Middle frontal gyrus (tissue), 1 donor: Measurements from ENCODE around the gene G6PC1.
"Not testable (repeated sequence)": the region's sequence is repeated elsewhere in the genome, so short reads cannot be mapped to it uniquely, and the experiment has no call there.

ENCODE experiments used
- DNase-seq: peaks from one replicate; pipeline ENCODE4 v3.0.0-alpha.2; 2015; ENCODE audit warnings: low spot score; ENCODE audit errors: extremely low spot score

Gene G6PC1

DNA sequence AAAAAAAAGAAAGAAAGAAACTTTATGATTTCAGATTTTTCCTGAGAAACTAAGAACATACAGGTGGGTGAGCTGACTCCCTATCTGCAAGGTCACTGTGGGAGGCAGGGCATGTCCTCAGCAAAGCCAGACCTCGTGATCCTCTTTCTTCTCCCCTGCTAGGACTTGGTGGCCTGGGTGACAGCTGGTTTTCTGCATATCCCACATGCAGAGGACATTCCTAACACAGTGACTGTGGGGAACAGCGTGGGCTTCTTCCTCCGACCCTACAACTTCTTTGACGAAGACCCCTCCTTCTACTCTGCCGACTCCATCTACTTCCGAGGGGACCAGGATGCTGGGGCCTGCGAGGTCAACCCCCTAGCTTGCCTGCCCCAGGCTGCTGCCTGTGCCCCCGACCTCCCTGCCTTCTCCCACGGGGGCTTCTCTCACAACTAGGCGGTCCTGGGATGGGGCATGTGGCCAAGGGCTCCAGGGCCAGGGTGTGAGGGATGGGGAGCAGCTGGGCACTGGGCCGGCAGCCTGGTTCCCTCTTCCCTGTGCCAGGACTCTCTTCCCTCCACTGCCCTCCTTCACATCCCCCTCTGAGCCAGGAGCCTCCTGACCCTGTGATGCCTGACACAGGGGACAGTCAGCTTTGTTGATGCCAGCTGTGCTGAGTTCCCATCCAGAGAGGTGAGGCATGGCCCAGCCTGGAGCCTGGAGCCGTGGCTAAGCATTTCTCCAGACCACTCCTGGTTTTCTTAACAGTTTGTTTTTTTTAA, 26.5 kb upstream of the G6PC1 start:
- not testable (repeated sequence) for DNase-seq

- no peak for DNase-seq
These were observed 23.6 kb upstream of the G6PC1 start for GRCh38 chr17:42877037-42877436.

DNA sequence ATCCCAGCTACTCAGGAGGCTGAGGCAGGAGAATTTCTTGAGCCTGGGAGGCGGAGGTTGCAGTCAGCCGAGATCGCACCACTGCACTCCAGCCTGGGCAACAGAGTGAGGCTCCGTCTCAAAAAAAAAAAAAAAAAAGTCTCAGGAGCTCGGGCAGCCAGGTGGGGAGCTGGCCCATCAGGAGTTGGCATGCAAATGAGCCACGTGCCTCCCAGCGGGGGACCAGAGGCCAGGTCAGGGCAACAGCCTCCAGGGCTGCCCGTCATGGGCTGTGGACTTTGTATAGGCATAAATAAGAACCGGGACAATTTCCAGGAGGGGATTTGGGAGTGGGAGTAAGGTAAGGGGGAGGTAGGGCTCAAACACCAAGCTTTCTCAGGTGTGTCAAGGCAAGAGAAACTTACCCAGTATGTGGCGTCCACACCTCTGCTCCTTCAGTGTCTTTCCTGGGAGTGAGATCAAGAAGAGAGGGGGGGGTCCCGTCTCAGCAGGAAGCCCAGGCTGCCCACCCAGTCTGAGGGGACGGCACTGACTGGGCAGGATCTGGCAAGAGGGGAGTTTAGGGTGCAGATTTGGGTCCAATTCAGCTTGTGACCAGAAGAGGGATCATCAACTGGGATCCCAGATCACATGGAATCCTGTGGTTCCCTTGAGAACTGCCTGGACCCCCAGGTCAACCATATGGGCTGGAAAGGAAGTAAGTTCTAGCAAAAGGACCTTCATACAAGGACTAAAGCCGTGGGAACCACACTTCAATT, 22.3 kb upstream of the G6PC1 start:
- DNase-seq = no peak

DNA sequence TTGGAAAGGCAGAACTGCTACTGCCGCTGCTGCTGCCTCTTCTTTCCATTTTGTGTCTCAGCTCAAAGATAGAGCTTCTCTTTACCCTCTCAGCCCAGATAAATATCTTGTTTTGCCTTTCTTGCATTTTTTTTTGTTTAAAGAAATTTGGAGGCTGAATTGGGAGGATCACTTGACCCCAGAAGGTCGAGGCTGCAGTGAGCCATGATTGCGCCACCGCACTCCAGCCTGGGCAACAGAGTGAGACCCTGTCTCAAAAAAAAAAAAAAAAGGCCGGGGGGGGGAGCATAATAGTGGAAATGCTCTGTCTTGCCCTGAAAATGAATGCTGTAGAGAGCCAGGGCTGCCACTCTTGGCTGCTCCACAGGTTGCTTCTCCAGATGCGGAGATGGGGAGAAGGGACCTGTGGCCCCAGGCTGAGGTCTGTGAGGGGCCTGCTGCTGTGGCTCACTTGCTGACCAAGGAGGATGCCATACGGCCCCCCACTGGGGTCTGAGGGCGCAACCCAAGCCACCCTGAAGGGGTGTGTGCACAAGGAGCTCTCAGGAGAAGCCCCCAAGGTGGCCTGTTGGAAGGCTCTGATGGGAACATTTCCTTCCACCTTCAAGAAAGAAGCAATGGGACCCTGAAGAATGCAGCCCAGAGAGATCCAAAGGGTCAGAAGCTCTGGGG, 21.5 kb upstream of the G6PC1 start:
- DNase-seq = no peak

DNA sequence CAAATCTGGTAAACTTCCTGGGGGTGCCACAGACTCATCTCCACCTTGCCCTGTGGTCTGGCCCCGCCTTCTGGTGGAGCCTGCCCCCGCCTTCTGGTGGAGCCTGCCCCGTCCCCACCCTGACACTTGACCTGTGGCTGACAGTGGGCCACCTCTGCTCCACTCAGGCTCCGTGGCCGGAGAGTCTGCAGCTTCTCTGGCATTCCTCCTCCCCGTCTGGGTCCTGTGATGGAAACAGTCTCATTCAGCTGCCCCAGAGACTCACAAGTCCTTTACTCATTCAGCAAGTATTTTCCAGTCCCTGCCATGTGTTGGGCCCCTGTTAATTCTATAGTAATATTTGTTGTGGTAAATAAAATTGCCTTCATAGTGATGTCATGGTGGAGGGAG, 21.0 kb upstream of the G6PC1 start:
- DNase-seq = no peak

- no peak for DNase-seq
These were observed 19.8 kb upstream of the G6PC1 start for GRCh38 chr17:42880776-42881310.

DNA sequence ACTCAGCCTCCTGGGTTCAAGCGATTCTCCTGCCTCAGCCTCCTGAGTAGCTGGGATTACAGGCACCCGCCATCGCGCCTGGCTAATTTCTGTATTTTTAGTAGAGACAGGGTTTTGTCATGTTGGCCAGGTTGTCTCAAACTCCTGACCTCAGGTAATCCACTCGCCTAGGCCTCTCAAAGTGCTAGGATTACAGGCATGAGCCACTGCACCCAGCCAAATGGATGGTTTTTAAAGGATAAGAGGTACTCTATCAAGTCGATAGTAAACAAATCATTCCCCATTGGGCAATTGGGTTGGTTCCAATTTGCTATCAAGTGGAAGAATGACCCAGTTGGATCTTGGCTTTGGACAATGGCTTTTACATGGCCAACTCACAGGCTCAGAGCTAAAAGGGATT, 18.9 kb upstream of the G6PC1 start:
- not testable (repeated sequence) for DNase-seq

- DNase-seq = no peak
These were observed 18.4 kb upstream of the G6PC1 start for GRCh38 chr17:42882166-42882565.

DNA sequence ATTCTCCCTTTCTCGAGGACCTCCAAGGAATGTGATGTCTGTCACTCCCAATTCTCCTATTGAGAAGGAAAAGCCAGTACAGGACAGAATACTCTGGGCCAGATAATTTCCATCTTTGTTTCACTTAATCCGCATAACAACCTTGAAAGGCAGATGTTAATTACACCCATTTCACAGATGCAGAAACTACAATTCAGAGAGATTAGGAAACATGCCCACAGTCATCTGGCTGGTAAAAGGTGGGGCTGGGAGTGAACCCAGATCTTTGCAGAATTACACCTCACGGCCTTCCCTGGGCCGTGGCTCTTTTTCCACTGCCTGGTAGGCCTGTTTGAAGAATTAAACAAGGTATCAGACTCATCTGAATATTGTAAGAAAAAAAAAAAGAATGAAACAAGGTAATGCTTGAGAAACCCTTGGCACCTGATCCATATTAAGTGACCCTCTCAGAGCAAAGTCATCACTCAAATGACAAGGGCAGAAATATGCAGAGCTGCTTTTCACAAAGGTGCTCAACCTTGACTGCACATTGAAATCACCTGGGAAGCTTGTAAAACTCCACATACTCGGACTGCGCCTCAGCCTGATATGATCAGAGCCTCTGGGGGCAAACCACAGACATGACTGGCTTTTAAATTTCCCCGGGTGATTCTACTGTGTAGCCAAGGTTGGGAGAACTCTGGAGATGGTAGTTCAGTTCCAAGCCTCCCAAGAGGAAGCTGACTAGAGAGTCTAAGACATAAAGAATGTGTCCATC, 16.6 kb upstream of the G6PC1 start:
- DNase-seq = no peak

GRCh38 chr17:42885806-42886205, 14.8 kb upstream of the G6PC1 start:
- not testable (repeated sequence) for DNase-seq

DNA sequence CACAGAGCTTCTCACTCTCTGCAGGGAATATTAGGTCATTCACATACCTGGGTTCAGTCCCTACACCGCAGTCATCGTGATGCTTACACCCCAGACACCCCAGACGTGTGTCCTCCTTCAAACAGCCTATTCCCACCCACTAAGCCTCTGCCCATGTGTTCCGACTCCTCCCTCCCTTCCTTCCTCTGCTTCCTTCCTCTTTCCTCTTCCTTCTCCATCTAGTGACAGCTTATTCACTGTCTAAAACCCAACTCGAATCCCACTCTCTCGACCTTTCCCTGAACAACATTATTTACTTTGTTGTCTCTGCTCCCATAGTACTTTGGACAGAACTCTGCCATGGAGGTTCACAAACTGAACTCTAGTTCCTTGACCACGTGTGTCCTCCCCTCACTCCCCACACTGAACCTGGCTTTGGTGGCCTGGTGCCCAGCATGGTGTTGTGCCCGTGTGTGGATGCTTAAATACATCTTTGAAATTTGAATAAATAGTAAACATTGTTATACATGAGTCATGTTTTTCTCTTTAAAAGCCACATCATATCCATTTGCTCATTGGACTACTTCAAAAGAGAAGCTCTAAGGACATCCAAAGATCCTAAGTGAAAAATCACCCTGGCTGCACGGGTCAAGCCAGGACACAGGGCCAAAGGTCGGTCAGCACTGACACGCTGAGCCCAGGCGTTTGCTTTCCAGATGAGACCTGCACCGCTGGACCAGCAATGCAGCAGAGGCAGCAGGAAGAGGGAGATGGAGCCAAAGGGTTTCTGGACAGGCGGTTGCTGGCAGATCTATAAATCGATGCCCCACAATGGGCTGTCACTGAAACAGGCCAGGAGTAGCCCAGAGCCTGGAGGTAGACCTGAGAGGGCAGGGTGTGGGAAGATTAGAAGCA, 14.1 kb upstream of the G6PC1 start:
- no peak for DNase-seq

- DNase-seq = no peak
These were observed 10.8 kb upstream of the G6PC1 start for GRCh38 chr17:42889809-42890208.

DNA sequence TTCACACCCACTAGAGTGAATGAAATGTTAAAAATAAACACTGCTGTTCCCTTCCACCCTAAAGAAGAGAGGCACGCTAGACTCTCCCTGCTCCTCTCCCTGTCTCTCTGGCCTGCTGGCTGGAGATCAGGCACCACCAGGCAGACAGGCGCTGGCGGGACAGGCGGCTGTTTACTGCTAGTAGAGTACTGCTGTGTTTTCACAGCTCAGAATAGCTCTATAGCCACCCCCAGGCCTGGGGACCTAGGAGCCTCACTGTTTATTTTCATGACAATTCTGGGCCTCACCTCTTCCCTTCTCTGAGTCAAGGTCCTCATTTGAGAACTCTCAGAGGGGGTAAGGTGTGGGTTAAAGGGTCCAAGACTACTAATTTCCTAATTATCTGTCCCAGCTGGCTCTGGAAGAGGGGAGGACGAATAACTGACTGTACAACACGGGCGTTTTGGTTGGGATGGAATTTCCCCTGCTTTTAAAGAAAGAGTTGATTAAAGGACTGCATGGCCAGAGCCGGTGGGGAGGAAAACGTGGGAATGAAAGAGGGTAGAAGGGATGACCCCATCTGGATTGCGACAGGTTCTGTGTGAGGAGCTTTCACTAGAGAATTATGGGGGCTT, 9.0 kb upstream of the G6PC1 start:
- no peak for DNase-seq

GRCh38 chr17:42893359-42893758, 7.2 kb upstream of the G6PC1 start:
- DNase-seq = no peak

DNA sequence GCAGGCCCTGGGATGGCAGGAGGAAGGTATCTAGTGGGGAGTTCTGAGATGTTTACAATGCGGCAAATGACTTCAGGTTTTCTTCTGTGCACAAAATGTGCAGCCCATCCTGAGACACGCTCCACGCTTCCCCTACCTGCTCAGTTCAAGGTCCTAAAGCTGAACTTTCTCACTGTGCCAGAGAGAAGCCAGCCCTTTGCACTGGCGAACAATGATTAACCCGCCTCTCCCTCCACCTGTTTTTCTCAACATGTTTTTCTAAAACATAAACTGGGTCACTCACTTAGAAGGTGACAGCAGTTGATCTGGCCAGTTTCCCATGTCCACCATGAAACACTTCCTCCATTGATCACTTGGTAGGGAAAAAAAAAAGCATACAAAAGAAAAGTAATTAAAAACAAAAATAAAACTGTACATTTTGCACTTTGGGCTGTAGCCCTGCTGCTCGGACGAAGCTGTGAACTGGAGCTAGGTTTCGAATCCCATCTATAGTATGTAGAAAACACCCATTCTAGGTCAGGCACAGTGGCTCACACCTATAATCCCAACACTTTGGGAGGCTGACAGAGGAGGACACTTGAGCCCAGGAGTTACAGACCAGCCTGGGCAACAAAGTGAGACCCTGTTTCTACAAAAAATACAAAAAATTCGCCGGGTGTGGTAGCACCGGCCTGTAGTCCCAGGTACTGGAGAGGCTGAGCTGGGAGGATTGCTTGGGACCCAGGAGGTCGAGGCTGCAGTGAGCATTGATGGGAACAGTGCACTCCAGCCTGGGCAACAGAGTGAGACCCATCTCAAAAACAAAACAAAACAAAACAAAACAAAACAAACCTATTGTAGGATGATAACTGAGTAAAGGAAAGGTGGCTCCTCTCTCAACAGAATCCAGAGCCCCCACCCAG, 6.1 kb upstream of the G6PC1 start:
- no peak for DNase-seq

DNA sequence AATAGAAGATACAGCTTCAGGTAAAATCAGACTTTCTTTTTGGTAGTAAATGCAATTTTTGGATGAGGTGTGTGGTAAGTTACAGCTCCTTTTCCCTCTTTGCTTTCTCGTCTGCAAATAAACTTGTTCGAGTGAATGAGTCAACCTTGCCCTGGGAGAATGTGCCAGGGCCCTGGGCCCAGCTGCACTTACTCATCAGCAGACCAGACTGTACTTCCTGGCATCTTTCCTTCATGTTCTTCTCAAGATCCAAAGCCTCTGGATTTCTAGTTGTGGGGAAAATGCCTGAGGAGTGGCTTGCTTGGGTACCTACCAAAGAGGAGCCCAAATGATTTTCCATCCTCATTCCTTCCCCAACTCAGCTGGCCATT, 5.4 kb upstream of the G6PC1 start:
- DNase-seq = no peak

- DNase-seq = no peak
These were observed 2.3 kb upstream of the G6PC1 start for GRCh38 chr17:42898147-42898811.

GRCh38 chr17:42899981-42900380, 618 bp upstream of the G6PC1 start:
- DNase-seq = not testable (repeated sequence)
